ENCODE measurements around the gene ZGRF1.
A peak's percentile ranks its signal among the peaks of the same experiment; 100 is the strongest.

ZGRF1 gene

DNA sequence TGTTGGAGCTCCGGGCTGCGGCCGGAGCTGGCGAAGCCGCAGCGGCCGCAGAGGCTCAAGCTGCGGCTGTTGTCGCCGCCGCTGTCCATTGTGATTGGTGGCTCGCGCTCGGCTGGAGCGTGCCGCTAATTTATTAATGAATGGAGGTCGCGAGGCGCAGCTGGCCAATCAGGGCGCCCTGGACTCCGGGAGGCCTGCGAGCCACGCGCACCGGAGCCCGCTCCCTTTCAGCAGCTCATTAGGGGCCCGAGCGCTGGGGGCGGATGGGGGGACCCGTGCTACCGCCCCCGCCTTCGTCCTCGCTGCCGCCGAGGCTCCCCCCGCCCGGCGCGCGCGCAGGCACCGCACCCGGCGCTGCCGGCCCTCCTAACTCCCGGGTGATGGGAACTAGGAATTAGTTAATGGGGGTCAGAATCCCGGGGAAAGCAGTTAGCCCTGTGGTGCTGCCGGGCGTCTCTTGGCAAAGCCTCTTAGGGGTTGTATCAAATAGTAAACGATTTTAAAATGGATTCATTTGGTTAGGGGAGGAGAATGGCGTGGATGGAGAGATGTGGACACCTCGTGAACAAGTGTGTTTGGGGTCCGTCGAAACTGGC lies 120.1 kb downstream of the ZGRF1 start:
- no peak for DNase-seq (ENCODE audit: extremely low read depth, low read depth)
- no peak overlapping the region for H3K4me3 ChIP-seq (replicated peaks; ENCODE audit: low read depth, low read length)

DNA sequence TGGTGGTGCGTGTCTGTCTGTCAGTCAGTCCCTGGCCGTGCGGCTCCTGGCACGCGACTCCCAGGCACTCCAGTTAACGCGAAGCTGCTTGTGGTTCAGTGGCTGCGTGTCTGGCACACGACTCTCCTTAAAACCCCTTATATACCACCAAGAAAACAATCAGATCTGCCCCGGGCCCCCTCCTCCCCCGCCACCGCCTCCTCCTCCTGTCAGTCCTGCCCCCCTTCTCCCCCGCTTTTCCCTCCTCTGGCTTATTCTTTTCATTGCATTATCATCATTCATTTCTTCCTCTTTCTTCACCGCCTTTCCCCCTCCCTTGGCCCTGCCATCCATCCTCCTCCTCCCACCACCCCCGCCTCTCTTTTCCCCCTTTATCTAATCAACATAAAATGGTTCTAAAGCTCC lies 120.6 kb downstream of the ZGRF1 start, which contains the start of gene NEUROG2:
NEUROG2 (minus strand) TSS at position 115 of the 405 bp plus-strand sequence. CDS start 705 bp downstream, outside the sequence.
- TF ChIP-seq, protein P1, sequence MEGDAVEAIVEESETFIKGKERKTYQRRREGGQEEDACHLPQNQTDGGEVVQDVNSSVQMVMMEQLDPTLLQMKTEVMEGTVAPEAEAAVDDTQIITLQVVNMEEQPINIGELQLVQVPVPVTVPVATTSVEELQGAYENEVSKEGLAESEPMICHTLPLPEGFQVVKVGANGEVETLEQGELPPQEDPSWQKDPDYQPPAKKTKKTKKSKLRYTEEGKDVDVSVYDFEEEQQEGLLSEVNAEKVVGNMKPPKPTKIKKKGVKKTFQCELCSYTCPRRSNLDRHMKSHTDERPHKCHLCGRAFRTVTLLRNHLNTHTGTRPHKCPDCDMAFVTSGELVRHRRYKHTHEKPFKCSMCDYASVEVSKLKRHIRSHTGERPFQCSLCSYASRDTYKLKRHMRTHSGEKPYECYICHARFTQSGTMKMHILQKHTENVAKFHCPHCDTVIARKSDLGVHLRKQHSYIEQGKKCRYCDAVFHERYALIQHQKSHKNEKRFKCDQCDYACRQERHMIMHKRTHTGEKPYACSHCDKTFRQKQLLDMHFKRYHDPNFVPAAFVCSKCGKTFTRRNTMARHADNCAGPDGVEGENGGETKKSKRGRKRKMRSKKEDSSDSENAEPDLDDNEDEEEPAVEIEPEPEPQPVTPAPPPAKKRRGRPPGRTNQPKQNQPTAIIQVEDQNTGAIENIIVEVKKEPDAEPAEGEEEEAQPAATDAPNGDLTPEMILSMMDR (IDR thresholded peaks at IDR 0.05; ENCODE audit: low read depth, low read length, missing control alignments) = no peak
- DNase-seq (ENCODE audit: extremely low read depth, low read depth) = no peak
- peak within 1 kb of the TSS; percentile 38 for H3K4me3 ChIP-seq (replicated peaks; ENCODE audit: low read depth, low read length)

More for the DNA sequence above, 120.1 kb downstream of the ZGRF1 start:
- TF ChIP-seq, protein P1 (IDR thresholded peaks at IDR 0.05; ENCODE audit: low read depth, low read length, missing control alignments) = no peak

DNA sequence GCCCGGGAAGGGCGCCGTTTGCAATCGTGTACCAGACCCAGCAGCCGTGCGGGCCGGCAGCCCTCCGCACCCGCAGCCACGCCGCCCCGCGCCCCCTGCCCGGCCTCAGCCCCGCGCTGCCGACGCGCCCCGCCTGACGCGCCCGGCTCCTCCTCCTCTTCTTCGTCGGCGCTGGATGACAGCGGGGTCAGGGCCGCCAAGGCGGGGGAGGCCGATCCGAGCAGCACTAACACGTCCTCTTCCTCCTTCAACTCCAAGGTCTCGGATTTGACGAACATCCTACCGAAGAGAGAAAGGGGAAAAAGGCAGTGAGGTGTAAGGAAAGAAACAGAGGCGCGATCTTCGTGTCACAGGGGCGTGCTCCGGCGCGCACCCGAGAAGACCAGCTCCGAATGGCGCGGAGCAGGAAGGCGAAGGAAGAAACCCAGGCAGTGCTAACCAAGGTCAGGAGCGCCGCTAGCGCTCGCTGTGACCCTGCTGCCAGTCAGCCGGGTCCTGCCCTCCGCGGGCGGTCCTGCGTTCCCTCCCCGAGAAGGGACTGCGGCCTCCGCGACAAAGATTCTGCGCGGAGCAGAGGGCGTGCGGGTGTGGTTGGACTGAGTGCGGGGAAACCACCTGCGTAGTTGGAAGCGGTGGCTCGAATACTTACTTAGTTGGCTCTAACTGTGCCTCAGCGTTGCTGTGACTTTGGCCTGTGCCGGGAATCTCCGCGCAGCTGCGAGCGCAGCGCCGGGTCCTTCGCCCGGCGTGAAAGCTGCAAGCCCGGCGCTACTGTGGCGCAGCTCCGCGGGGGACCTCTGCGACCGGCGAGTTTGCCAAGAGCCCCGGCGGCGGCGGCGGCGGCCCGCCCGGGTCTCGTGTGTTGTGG lies 121.3 kb downstream of the ZGRF1 start:
- H3K4me3 ChIP-seq (replicated peaks; ENCODE audit: low read depth, low read length) = peak overlapping the region; percentile 38
- TF ChIP-seq, protein P1 (IDR thresholded peaks at IDR 0.05; ENCODE audit: low read depth, low read length, missing control alignments) = no peak
- no peak for DNase-seq (ENCODE audit: extremely low read depth, low read depth)

DNA sequence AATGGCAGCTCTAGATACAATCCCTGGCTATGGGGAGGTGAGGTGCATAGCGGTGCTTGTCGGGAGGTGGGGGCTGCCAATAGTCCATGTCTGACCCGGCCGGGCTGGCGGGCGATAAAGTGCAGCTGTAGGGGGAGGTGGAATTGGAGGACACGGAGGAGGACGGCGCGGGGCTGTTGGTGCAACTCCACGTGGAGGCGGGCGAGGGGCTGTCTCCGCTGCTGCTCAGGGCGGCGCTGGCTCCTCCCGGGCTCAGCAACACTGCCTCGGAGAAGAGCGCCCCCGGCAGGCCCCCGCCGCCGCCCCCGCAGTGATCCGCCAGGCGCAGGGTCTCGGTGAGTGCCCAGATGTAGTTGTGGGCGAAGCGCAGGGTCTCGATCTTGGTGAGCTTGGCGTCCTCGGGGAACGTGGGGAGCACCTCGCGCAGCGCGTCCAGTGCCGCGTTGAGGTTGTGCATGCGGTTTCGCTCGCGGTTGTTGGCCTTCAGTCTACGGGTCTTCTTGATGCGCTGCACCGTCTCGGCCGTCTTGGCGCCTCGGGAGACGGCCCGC lies 122.0 kb downstream of the ZGRF1 start:
- H3K4me3 ChIP-seq (replicated peaks; ENCODE audit: low read depth, low read length) = peak overlapping the region; percentile 38
- TF ChIP-seq, protein P1 (IDR thresholded peaks at IDR 0.05; ENCODE audit: low read depth, low read length, missing control alignments) = no peak
- no peak for DNase-seq (ENCODE audit: extremely low read depth, low read depth)

DNA sequence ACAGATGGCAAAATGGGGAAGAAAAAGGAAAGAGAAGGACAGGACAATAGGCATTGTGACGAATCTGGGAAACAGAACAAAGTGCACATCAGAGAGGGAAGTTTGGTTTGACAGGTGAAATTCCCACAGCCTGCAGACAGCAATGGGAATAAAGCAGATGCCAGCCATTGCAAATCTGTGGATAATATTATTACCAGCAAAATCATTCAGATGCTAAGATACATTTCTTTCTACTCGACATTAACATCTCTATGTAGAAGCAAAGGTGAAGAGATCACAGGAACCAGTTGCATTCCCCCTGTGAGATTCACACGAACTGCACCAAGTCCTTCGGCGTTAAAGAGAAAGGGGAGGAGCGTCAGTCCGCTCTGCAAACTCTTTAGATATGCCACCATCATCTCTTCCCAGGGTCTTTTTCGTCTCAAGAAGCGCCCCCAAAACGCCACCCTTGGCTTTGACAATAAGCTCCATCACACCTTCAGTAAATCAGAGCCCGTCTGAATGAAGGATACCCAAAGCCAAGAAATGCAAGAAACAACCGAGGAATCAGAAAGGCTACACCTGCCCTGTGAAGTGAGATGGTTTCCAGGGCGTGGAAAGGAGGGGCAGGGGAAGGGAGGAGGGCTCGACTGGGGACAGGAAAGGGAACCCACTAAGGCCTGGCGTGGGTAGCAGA lies 122.6 kb downstream of the ZGRF1 start:
- TF ChIP-seq, protein P1 (IDR thresholded peaks at IDR 0.05; ENCODE audit: low read depth, low read length, missing control alignments) = no peak
- H3K4me3 ChIP-seq (replicated peaks; ENCODE audit: low read depth, low read length) = no peak overlapping the region
- no peak for DNase-seq (ENCODE audit: extremely low read depth, low read depth)

DNA sequence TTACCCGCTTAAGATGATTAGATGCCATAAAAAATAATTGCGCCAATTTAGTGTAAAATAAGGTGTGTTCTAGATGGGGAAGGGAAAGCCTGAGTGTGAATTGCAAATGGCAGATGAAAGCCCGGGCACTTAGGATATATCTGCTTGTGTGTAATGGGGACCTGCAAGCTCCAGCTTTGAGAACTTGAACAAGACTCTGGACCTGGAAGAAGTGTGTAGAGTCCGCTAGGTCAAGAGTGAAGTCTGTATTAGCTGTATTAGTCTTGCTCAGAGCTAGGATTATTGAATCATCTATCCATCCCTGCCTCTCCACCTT lies 124.9 kb downstream of the ZGRF1 start:
- H3K4me3 ChIP-seq (replicated peaks; ENCODE audit: low read depth, low read length) = no peak overlapping the region
- TF ChIP-seq, protein P1 (IDR thresholded peaks at IDR 0.05; ENCODE audit: low read depth, low read length, missing control alignments) = no peak
- DNase-seq (ENCODE audit: extremely low read depth, low read depth) = no peak

All from HFF-Myc (cell line).